ENCODE results near the gene CHURC1.

Gene CHURC1

GRCh38 chr14:64958743-64959142 lies 44.5 kb downstream of the CHURC1 start:
- no peak for DNase-seq

GRCh38 chr14:64960762-64961276 lies 46.6 kb downstream of the CHURC1 start:
- DNase-seq = no peak

- DNase-seq = no peak
Observed at GRCh38 chr14:64963611-64964010, 49.4 kb downstream of the CHURC1 start.

DNA sequence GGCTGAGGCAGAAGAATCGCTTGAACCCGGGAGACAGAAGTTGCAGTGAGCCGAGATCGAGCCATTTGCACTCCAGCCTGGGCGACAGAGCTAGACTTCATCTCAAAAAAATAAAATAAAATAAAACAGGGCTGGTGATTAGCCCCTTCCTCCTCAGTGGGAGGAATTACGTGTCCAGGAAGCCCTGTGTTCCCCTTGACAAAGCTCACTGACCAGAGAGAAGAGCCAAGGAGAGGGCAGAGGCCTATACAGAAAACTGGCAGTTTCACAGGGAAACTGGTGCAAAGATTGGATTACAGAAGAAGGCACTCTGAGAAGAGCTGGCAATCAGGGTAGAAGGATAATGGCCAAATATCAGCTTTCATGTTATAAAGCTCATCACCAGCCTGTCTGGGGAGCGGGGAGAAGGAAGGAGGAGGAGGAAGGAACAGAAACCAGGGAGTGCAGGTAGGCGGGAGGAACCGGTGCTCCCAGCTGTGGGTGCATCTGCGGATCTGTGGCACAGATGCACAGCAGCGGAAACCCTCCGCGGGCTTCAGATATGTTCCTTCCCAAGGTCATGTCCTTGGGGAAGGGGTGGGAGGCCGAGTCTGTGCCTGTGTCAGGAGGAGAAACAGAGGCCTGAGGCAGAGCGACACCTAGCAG lies 51.2 kb downstream of the CHURC1 start:
- DNase-seq = no peak

- no peak for DNase-seq
Observed at GRCh38 chr14:64966976-64967375, 52.7 kb downstream of the CHURC1 start.

- no peak for DNase-seq
Observed at GRCh38 chr14:64968167-64968566, 53.9 kb downstream of the CHURC1 start.

DNA sequence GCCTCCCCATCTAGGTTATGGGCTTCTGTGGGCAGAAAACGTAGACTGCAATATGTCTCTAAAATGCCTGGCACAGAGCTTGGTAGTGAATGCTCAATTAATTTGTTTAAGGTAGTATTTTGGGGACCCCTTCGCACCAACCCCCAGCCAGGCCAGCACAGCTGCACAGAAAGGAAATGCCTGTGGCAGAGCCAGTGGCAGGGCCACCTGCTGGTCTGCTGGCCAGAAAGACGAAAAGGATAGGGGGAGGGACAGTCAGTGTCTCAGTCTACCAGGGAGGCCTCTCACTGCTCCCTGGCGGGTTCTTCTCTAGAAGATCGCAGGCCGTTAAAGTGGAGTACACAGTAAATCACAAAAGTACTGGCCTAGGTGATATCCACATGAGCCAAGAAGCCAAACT lies 54.4 kb downstream of the CHURC1 start:
- no peak for DNase-seq

DNA sequence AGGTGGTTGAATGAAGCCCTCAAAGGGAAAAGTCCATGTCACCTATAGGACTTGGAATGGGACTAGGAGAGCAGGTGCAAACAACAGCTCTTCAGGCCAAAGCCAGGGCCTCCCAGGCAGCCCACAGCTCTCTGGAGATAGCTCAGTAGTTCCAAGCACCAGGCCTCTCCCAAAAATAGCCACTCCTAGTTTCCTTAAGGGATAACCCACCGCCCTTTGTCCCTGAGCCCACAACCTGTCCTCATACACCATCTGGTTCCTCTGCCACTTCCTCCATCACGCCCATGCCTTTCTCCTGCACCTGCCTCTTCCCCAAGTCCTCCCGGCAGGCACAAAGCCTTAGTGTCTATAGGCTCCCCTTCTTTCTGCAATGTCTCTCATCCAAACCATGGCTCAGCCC lies 55.8 kb downstream of the CHURC1 start:
- no peak for DNase-seq

DNA sequence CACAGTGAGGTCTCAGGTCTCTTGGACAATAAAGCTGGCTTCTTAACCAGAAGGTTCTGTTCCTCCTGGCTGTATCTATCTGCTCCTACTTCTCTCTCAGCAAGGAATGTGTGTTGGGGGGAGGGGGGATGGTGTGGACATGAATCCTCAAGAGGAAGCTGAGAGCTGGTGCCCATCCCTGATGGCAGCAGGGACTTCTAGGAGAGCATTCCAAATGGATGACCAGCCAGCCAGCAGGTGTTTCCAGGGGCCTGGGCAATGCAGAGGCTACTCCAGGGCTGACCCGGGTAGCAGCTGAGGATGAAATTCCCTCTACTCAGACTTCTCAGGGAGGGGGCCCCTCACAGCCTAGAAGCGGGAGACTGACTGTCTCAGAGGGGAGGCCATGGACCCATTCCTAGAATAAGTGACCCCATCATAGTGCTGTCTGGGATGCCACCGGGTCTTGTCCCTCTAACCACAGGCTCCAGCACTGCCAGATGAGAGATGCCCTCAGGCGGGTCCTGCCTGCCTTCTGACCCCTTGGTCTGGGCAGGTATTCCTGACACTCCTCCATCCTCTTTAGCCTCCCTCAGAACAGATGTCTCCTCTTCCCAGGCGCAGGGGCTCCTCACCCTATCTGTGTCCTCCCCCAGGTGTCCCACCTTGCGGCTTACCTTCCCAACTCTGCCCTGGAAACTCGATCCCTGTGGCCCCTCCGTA lies 56.7 kb downstream of the CHURC1 start:
- DNase-seq = no peak

GRCh38 chr14:64971491-64971942 lies 57.3 kb downstream of the CHURC1 start:
- no peak for DNase-seq

GRCh38 chr14:64971943-64972791 lies 57.9 kb downstream of the CHURC1 start, which contains the start of gene RAB15:
TSS of gene RAB15 (minus strand) at chr14:64972336. CDS start at chr14:64972076, 260 bp downstream.
- DNase-seq = no peak

GRCh38 chr14:64973026-64973442 lies 58.8 kb downstream of the CHURC1 start:
- no peak for DNase-seq

GRCh38 chr14:64973826-64974225 lies 59.6 kb downstream of the CHURC1 start:
- DNase-seq = no peak

GRCh38 chr14:64974563-64974962 lies 60.3 kb downstream of the CHURC1 start:
- DNase-seq = no peak

- no peak for DNase-seq
Observed at GRCh38 chr14:64979336-64980074, 65.2 kb downstream of the CHURC1 start.

- no peak for DNase-seq
Observed at GRCh38 chr14:64983439-64984310, 69.4 kb downstream of the CHURC1 start.
